Smooth muscle cell (in vitro differentiated cells): ENCODE measurements around the gene NGFR. TPM values are rescaled to one million over a fixed set of nuclear protein-coding genes. Genes with fewer than 3 reads are reported as not detected.
"Not testable (repeated sequence)": the region's sequence is repeated elsewhere in the genome, so short reads cannot be mapped to it uniquely, and the experiment has no call there.

ENCODE experiments used
- DNase-seq: peaks from one replicate; lab custom pipeline; 2025; ENCODE audit not compliant: unreplicated experiment; lab: John Stamatoyannopoulos, UW
- H2AFZ ChIP-seq: fragments of 200-600 bp; sonication (generic); 2 replicates; pipeline ENCODE4 v1.6.0; 2016; ENCODE audit warnings: antibody characterized with exemption, low read depth, mild to moderate bottlenecking
- H3F3A ChIP-seq: fragments of 200-600 bp; sonication (generic); 2 replicates; pipeline ENCODE4 v1.6.0; 2017; ENCODE audit warnings: antibody characterized with exemption, low read depth
- H3K27ac ChIP-seq: fragments of 200-600 bp; sonication (generic); 2 replicates; pipeline ENCODE4 v1.5.1; 2016; ENCODE audit warnings: low read depth, mild to moderate bottlenecking
- H3K27me3 ChIP-seq: fragments of 200-600 bp; sonication (generic); 2 replicates; pipeline ENCODE4 v1.6.1; 2016; ENCODE audit warnings: low read depth, mild to moderate bottlenecking
- H3K36me3 ChIP-seq: fragments of 200-600 bp; sonication (generic); 2 replicates; pipeline ENCODE4 v1.5.1; 2016; ENCODE audit warnings: low read depth
- H3K4me1 ChIP-seq: fragments of 200-600 bp; sonication (generic); 2 replicates; pipeline ENCODE4 v1.5.1; 2016; ENCODE audit warnings: low read depth
- H3K4me2 ChIP-seq: fragments of 200-600 bp; sonication (generic); 2 replicates; pipeline ENCODE4 v1.6.0; 2016; ENCODE audit warnings: mild to moderate bottlenecking
- H3K4me3 ChIP-seq: fragments of 200-600 bp; sonication (generic); 2 replicates; pipeline ENCODE4 v1.5.1; 2016; ENCODE audit warnings: mild to moderate bottlenecking
- H3K79me2 ChIP-seq: fragments of 200-600 bp; sonication (generic); 2 replicates; pipeline ENCODE4 v1.6.0; 2016; ENCODE audit warnings: low read depth, mild to moderate bottlenecking
- H3K9ac ChIP-seq: fragments of 200-600 bp; sonication (generic); 2 replicates; pipeline ENCODE4 v1.6.0; 2016; ENCODE audit warnings: low read depth
- H3K9me3 ChIP-seq: fragments of 200-600 bp; sonication (generic); replicated peaks from 2 replicates; pipeline ENCODE4 v1.5.1; 2016; ENCODE audit warnings: low read depth
- H4K20me1 ChIP-seq: fragments of 200-600 bp; sonication (generic); 2 replicates; pipeline ENCODE4 v1.6.0; 2016; ENCODE audit warnings: low read depth
- CTCF ChIP-seq: fragments of 200-600 bp; sonication (generic); IDR thresholded peaks from 2 replicates; pipeline ENCODE4 v1.5.1; 2017; ENCODE audit warnings: borderline replicate concordance, mild to moderate bottlenecking, antibody characterized with exemption; ENCODE audit not compliant: insufficient read depth, poor library complexity, severe bottlenecking
- WGBS: methylation state at CpG from one replicate; pipeline ENCODE4 v1.1.7; 2016; ENCODE audit warnings: low lambda C conversion rate; 5-methylcytosine and 5-hydroxymethylcytosine counted together
- polyA plus RNA-seq: library from polyadenylated mRNA; unstranded; fragments of >200 nt; fragmentation: Nextera tagmentation; extraction: Ambion mirVana; gene quantifications from 2 replicates; pipeline ENCODE4 v1.2.1, GENCODE V29; 2016
- total RNA-seq: library from RNA; depleted of rRNA; stranded (reverse); fragments of >200 nt; gene quantifications from 2 replicates; pipeline ENCODE4 v1.2.3, GENCODE V29; 2014

The NGFR gene
- total and polyA plus RNA-seq, 2 experiments from 2014 or later = 2.4 to 2.5 TPM

- H3K4me1 ChIP-seq = peaks cover 12% of the 10 kb centered on the region
These were observed 54.2 kb downstream of the NGFR start for GRCh38 chr17:49549311-49549605.

DNA sequence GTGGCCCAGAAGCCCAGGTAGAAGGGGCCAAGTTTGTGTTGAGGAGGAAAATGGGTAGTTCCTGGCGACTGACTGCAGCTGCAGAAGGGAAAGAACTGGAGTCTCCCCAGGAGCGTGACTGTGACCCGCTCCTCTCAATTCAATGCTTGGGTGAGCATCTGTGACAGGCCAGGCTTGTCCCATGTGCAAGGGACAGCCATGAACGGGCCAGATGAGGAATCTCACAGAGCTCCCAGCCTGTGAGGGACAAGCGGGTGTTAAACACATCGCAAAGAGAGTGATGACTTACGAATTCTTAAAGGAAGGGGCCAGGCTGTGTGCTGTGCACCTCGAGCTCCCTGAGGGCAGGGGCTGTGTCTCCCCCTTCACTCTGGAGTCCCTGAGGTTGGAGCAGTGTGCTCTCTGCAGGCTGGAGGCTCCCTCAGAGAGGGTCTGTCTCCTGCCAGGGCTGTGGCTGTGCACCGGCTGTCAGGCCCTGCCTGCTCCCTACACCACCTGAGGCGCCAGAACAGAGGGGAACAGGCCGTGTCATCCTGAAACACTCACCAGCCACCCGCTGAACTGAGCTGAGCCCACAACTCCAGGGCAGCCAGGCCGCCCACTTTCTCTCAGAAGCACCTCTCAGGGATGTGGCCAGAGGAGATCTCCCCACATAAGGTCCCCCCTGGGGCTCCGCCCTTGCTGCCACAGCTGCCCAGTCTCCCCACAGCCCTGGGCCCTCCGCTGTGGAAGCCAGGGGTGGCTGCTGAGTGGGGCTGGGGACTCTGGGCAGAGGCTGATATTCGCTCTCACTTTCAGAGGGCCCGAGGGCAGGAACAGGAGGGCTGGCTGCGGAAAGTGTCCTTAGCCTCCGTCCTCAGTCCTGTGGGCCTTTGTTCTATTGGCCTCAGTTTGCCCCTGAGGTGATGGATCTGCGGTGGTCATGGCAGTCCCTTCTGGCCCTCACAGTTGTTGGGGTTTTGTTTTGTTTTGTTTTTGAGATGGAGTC lies 54.9 kb downstream of the NGFR start:
- Histone ChIP-seq H3K36me3 (no peaks in the 10 kb centered on the region), H4K20me1 (no peaks in the 10 kb centered on the region), H3K4me2 (no peak overlapping the region), H3K27me3 (no peaks in the 10 kb centered on the region), H3K27ac (no peak overlapping the region), H3K9ac (no peak overlapping the region), H3F3A (no peaks in the 10 kb centered on the region), H2AFZ (no peak overlapping the region), H3K4me1 (peaks cover 12% of the 10 kb centered on the region), H3K4me3 (no peak overlapping the region), H3K9me3 (no peaks in the 10 kb centered on the region), H3K79me2 (no peaks in the 10 kb centered on the region)
- TF ChIP-seq CTCF = no peak
- WGBS = 91% methylated on average over 20 of the region's 20 CpGs
- no peak for DNase-seq

More at GRCh38 chr17:49549311-49549605, 54.2 kb downstream of the NGFR start:
- Histone ChIP-seq H3K79me2 (no peaks in the 10 kb centered on the region), H2AFZ (no peak overlapping the region), H3K27me3 (no peaks in the 10 kb centered on the region), H3K4me3 (no peak overlapping the region), H3K27ac (no peak overlapping the region), H3K9me3 (no peaks in the 10 kb centered on the region), H3K9ac (no peak overlapping the region), H3K36me3 (no peaks in the 10 kb centered on the region), H4K20me1 (no peaks in the 10 kb centered on the region), H3F3A (no peaks in the 10 kb centered on the region), H3K4me2 (no peak overlapping the region)
- WGBS = 94% methylated on average over 6 of the region's 6 CpGs
- no peak for TF ChIP-seq CTCF
- DNase-seq = no peak

DNA sequence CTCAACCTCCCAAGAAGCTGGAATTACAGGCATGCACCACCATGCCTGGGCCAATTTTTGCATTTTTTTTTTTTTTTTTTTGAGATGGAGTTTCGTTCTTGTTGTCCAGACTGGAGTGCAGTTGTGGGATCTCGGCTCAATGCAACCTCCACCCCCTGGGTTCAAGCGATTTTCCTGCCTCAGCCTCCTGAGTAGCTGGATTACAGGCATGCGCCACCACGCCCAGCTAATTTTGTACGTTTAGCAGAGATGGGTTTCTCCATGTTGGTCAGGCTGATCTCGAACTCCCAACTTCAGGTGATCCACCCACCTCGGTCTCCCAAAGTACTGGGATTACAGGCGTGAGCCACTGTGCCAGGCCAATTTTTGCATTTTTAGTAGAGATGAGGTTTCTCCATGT lies 55.7 kb downstream of the NGFR start:
- H3F3A ChIP-seq, DNase-seq, H3K9ac ChIP-seq, H3K27me3 ChIP-seq, H3K27ac ChIP-seq, H3K4me3 ChIP-seq, H4K20me1 ChIP-seq, H2AFZ ChIP-seq, H3K9me3 ChIP-seq, H3K36me3 ChIP-seq, H3K4me2 ChIP-seq, H3K79me2 ChIP-seq: not testable (repeated sequence)
- WGBS = 88% methylated on average over 9 of the region's 9 CpGs
- H3K4me1 ChIP-seq = peaks cover 12% of the 10 kb centered on the region

DNA sequence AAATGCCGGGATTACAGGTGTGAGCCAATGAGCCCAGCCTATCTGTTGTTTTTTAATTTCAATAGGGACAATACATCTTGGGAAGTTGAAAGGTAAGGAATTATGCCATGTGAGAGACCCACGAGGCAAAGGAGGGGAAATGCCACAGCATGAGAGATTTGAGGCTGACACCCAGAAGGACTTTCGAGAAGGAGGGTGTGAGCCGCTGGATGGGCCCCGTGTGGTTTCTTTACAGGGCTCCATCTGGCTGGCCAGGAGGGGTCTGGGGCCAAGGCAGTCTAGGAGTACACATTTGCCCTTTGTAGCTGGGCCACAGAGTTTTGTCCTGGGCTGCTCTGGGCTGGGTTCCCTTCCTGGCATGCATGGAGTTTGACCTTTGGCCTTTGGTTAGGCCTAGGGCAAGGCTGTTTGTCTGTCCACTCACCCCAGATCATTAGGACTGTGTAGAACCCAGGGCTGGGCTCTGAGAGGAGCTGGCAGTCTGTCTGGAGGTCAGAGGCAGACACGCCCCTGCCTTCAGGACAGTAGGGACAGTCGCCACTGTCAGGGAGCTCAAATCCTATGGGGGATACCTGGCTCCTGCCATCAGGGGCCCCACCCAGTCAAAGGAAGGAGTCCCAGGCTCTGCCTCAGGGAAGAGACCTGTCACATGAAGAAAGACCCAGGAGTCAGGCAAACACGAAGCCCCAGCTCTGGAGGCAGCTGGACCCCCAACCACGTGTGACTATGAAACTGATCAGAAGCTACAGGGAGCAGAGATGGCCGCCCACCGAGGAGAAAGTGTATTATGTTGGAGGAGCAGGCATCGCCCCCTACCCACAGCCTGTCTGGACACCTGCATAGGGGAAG lies 56.4 kb downstream of the NGFR start:
- TF ChIP-seq CTCF = no peak
- H3K4me2 ChIP-seq = no peak overlapping the region
- no peak overlapping the region for H3K9ac ChIP-seq
- H3K79me2 ChIP-seq = no peaks in the 10 kb centered on the region
- no peaks in the 10 kb centered on the region for H3K9me3 ChIP-seq
- no peaks in the 10 kb centered on the region for H3F3A ChIP-seq
- H4K20me1 ChIP-seq = no peaks in the 10 kb centered on the region
- H3K27ac ChIP-seq = no peak overlapping the region
- H2AFZ ChIP-seq = no peak overlapping the region
- no peaks in the 10 kb centered on the region for H3K36me3 ChIP-seq
- no peak for DNase-seq
- H3K4me1 ChIP-seq = peaks cover 12% of the 10 kb centered on the region
- H3K27me3 ChIP-seq = no peaks in the 10 kb centered on the region
- no peak overlapping the region for H3K4me3 ChIP-seq
- WGBS = 92% methylated on average over 12 of the region's 12 CpGs
